CD14-positive monocyte (primary cell): ENCODE data around the gene CAPN1. TPM values are rescaled to one million over a fixed set of nuclear protein-coding genes. Genes with fewer than 3 reads are reported as not detected.

Source experiments
- DNase-seq, 3 donors: peaks; one replicate each; pipeline ENCODE4 v3.0.0-alpha.2; 2011 to 2022
- H2AFZ ChIP-seq: 2 replicates; pipeline ENCODE4 v1.6.0; 2012; ENCODE audit warnings: mild to moderate bottlenecking, low read depth, low read length, inconsistent platforms; ENCODE audit not compliant: insufficient read depth, poor library complexity, severe bottlenecking
- H3K27ac ChIP-seq, 2 donors: 1 replicate in 1 of 2; 2 replicates in 1 of 2; pipeline ENCODE4 v1.5.1; 2012 to 2013; ENCODE audit warnings: low read length in 2 of 2, control low read depth in 1 of 2, inconsistent platforms in 1 of 2, low read depth in 1 of 2, mild to moderate bottlenecking in 1 of 2
- H3K27me3 ChIP-seq, 2 donors: one replicate each; pipeline versions ENCODE4 v1.6.0 to v1.6.1; 2011 to 2013; ENCODE audit warnings: low read length in 2 of 2; ENCODE audit not compliant: control insufficient read depth in 2 of 2, insufficient read depth in 2 of 2
- H3K36me3 ChIP-seq, 2 donors: replicated peaks in 1 of 2; 1 replicate in 1 of 2; 2 replicates in 1 of 2; pipeline versions ENCODE4 v1.5.1 to v1.6.1; 2012 to 2013; ENCODE audit warnings: low read length in 2 of 2, control low read depth in 1 of 2, inconsistent platforms in 1 of 2, mild to moderate bottlenecking in 1 of 2; ENCODE audit not compliant: insufficient read depth in 2 of 2, control insufficient read depth in 1 of 2
- H3K4me1 ChIP-seq, 2 donors: 1 replicate in 1 of 2; 2 replicates in 1 of 2; pipeline versions ENCODE4 v1.5.1 to v1.6.1; 2012 to 2013; ENCODE audit warnings: low read length in 2 of 2, control low read depth in 1 of 2, inconsistent platforms in 1 of 2, mild to moderate bottlenecking in 1 of 2, moderate library complexity in 1 of 2; ENCODE audit not compliant: insufficient read depth in 2 of 2, control insufficient read depth in 1 of 2
- H3K4me2 ChIP-seq: replicated peaks from 2 replicates; pipeline ENCODE3; 2012; ENCODE audit warnings: low read length, moderate library complexity, mild to moderate bottlenecking; ENCODE audit not compliant: poor library complexity, severe bottlenecking; ENCODE audit errors: extremely low read depth
- H3K4me3 ChIP-seq, 3 experiments: fragments of 200-600 bp in 1 of 3; sonication (generic) in 1 of 3; replicated peaks in 1 of 3; 1 replicate in 2 of 3; 2 replicates in 1 of 3; pipeline ENCODE4 v1.5.1; 2011 to 2013; ENCODE audit warnings: low read length in 3 of 3, mild to moderate bottlenecking in 3 of 3, control low read depth in 2 of 3, low read depth in 2 of 3, inconsistent platforms in 1 of 3, moderate library complexity in 1 of 3
- H3K79me2 ChIP-seq: 2 replicates; pipeline ENCODE4 v1.6.0; 2012; ENCODE audit warnings: mild to moderate bottlenecking, control low read depth, inconsistent platforms, low read length, moderate library complexity; ENCODE audit not compliant: insufficient read depth
- H3K9ac ChIP-seq: 2 replicates; pipeline ENCODE4 v1.6.0; 2017; ENCODE audit warnings: low read length, mild to moderate bottlenecking; ENCODE audit not compliant: insufficient read depth, poor library complexity, severe bottlenecking
- H3K9me3 ChIP-seq, 2 donors: replicated peaks in 1 of 2; 1 replicate in 1 of 2; 2 replicates in 1 of 2; pipeline versions ENCODE4 v1.5.1 to v1.6.1; 2012 to 2013; ENCODE audit warnings: low read length in 2 of 2, control low read depth in 1 of 2; ENCODE audit not compliant: control insufficient read depth in 1 of 2, insufficient read depth in 1 of 2
- H4K20me1 ChIP-seq: 2 replicates; pipeline ENCODE4 v1.6.0; 2012; ENCODE audit warnings: mild to moderate bottlenecking, low read length, control low read depth, moderate library complexity; ENCODE audit not compliant: insufficient read depth
- H3K27ac Mint-ChIP-seq, 7 donors: one replicate each; pipeline ENCODE4 v1.8.0; 2020; ENCODE audit warnings: mild to moderate bottlenecking in 7 of 7, mixed read lengths in 7 of 7, moderate library complexity in 6 of 7, inconsistent platforms in 2 of 7
- H3K27me3 Mint-ChIP-seq, 3 donors: one replicate each; pipeline ENCODE4 v1.8.0; 2021 to 2022; ENCODE audit warnings: low read depth in 3 of 3, mild to moderate bottlenecking in 3 of 3, mixed read lengths in 3 of 3, moderate library complexity in 3 of 3, inconsistent platforms in 1 of 3
- H3K36me3 Mint-ChIP-seq, 2 donors: one replicate each; pipeline ENCODE4 v1.8.0; 2020; ENCODE audit warnings: mixed read lengths in 2 of 2, inconsistent platforms in 1 of 2, mild to moderate bottlenecking in 1 of 2
- H3K4me1 Mint-ChIP-seq: one replicate; pipeline ENCODE4 v1.8.0; 2020; ENCODE audit warnings: mild to moderate bottlenecking, mixed read lengths
- H3K4me3 Mint-ChIP-seq, 2 donors: one replicate each; pipeline ENCODE4 v1.8.0; 2020; ENCODE audit warnings: mild to moderate bottlenecking in 2 of 2, mixed read lengths in 2 of 2, moderate library complexity in 1 of 2
- H3K9me3 Mint-ChIP-seq, 7 donors: one replicate each; pipeline ENCODE4 v1.8.0; 2020 to 2022; ENCODE audit warnings: mixed read lengths in 7 of 7, mild to moderate bottlenecking in 6 of 7, moderate library complexity in 6 of 7, inconsistent platforms in 2 of 7
- CTCF ChIP-seq: fragments of 200-600 bp; IDR thresholded peaks from one replicate; pipeline ENCODE4 v1.8.0; 2022; ENCODE audit warnings: antibody characterized with exemption, mild to moderate bottlenecking
- WGBS: methylation state at CpG from one replicate; pipeline ENCODE4 v1.1.5; 2013; ENCODE audit warnings: missing lambda C conversion rate; ENCODE audit not compliant: insufficient coverage; 5-methylcytosine and 5-hydroxymethylcytosine counted together
- intact Hi-C, 2 donors: fragments of 100-400 bp; cut with micrococcal nuclease; formaldehyde crosslinking; loops; one replicate each; pipeline versions ENCODE4 v1.15.0 to v1.15.1; 2023
- polyA plus RNA-seq, 3 donors: library from polyadenylated mRNA; depleted of rRNA in 1 of 3; unstranded in 2 of 3; stranded (reverse) in 1 of 3; fragments of 300-500 nt in 2 of 3; fragments of >200 nt in 1 of 3; fragmentation: Illumina TruSeq in 2 of 3; gene quantifications; 1 replicate in 2 of 3; 2 replicates in 1 of 3; pipeline ENCODE4 v1.2.3, GENCODE V29; 2012 to 2021

CAPN1 gene
- polyA plus RNA-seq, 3 donors: 128 to 140 (median 129) TPM

- Histone ChIP-seq H3K4me3 (no peak overlapping the region), H3K27me3 (no peaks in the 10 kb centered on the region), H2AFZ (no peak overlapping the region), H4K20me1 (no peaks in the 10 kb centered on the region), H3K4me1 (peaks cover 5 to 6% of the 10 kb centered on the region in 2 donors), H3K4me2 (no peak overlapping the region), H3K36me3 (no peaks in the 10 kb centered on the region), H3K9ac (no peak overlapping the region), H3K9me3 (no peaks in the 10 kb centered on the region), H3K79me2 (no peaks in the 10 kb centered on the region), H3K27ac (no peak overlapping the region)
- intact Hi-C loops: no loop called here
- WGBS: no CpG with 5 or more reads among the region's 3 CpGs
- Mint-ChIP-seq H3K27me3 (peaks cover 1 to 8% (median 2%) of the 10 kb centered on the region in 3 donors), H3K36me3 (no peaks in the 10 kb centered on the region), H3K27ac (no peak overlapping the region), H3K4me3 (peak overlapping the region in 1 of 2 donors; percentile 46), H3K4me1 (peaks cover 11% of the 10 kb centered on the region), H3K9me3 (no peaks in the 10 kb centered on the region)
- TF ChIP-seq CTCF: no peak
- DNase-seq: no peak
These were observed 14.8 kb upstream of the CAPN1 start for GRCh38 chr11:65166893-65167292.

GRCh38 chr11:65167656-65168055 is 14.1 kb upstream of the CAPN1 start:
- Histone ChIP-seq H3K79me2 (no peaks in the 10 kb centered on the region), H3K4me1 (peaks cover 5 to 6% of the 10 kb centered on the region in 2 donors), H3K36me3 (no peaks in the 10 kb centered on the region), H3K4me3 (no peak overlapping the region), H3K9me3 (no peaks in the 10 kb centered on the region), H4K20me1 (no peaks in the 10 kb centered on the region), H3K27ac (no peak overlapping the region), H3K9ac (no peak overlapping the region), H3K4me2 (no peak overlapping the region), H2AFZ (no peak overlapping the region), H3K27me3 (no peaks in the 10 kb centered on the region)
- no peak for TF ChIP-seq CTCF
- no peaks in the 10 kb centered on the region for H3K36me3 Mint-ChIP-seq
- WGBS: no CpG with 5 or more reads among the region's 3 CpGs
- peaks cover 1 to 8% (median 2%) of the 10 kb centered on the region in 3 donors for H3K27me3 Mint-ChIP-seq
- H3K4me3 Mint-ChIP-seq: no peak overlapping the region
- H3K9me3 Mint-ChIP-seq: no peaks in the 10 kb centered on the region
- no peak for DNase-seq
- peaks cover 11% of the 10 kb centered on the region for H3K4me1 Mint-ChIP-seq
- intact Hi-C loops: no loop called here
- H3K27ac Mint-ChIP-seq: no peak overlapping the region
